K562 (cell line): ENCODE results near the gene RHOC. TPM values are rescaled to one million over a fixed set of nuclear protein-coding genes. Genes with fewer than 3 reads are reported as not detected.

Source experiments
- CEBPB ChIP-seq: fragments of 450-650 bp; IDR thresholded peaks from 2 replicates; pipeline ENCODE4 v1.6.1; 2016; ENCODE audit warnings: missing genetic modification characterization, missing compliant biosample characterization
- CREB1 ChIP-seq, 2 experiments: sonication (generic) in 1 of 2; formaldehyde crosslinking in 1 of 2; IDR thresholded peaks; 2 replicates each; pipeline versions ENCODE4 v1.6.1 to v1.8.0; 2012 to 2022; ENCODE audit warnings: inconsistent platforms in 1 of 2, mild to moderate bottlenecking in 1 of 2, missing genetic modification reagents in 1 of 2, moderate library complexity in 1 of 2
- DNMT1 ChIP-seq: fragments of 450-650 bp; IDR thresholded peaks from 2 replicates; pipeline ENCODE4 v1.6.1; 2016; ENCODE audit warnings: antibody characterized with exemption, mild to moderate bottlenecking
- E2F3 ChIP-seq: fragments of 250-450 bp; sonication (Bioruptor Pico); IDR thresholded peaks from 2 replicates; pipeline ENCODE4 v1.4.0; 2020; ENCODE audit warnings: mild to moderate bottlenecking
- GABPB1 ChIP-seq: sonication (generic); formaldehyde crosslinking; IDR thresholded peaks from 2 replicates; pipeline ENCODE4 v1.8.0; 2022; ENCODE audit warnings: mild to moderate bottlenecking, missing genetic modification reagents
- JUN ChIP-seq, 2 experiments: sonication (generic) in 1 of 2; formaldehyde crosslinking in 1 of 2; IDR thresholded peaks; 2 replicates each; pipeline versions ENCODE4 v1.6.1 to v1.8.0; 2012 to 2022; ENCODE audit warnings: borderline replicate concordance in 2 of 2, mild to moderate bottlenecking in 2 of 2, improper control_type of control experiment in 1 of 2, low read depth in 1 of 2, low read length in 1 of 2, missing genetic modification reagents in 1 of 2
- MTA1 ChIP-seq: fragments of 450-650 bp; IDR thresholded peaks from 2 replicates; pipeline ENCODE4 v1.6.1; 2017; ENCODE audit warnings: borderline replicate concordance
- NONO ChIP-seq, 2 experiments: fragments of 200-400 bp in 1 of 2; fragments of 450-650 bp in 1 of 2; formaldehyde crosslinking in 1 of 2; IDR thresholded peaks; 2 replicates each; pipeline ENCODE4 v1.6.1; 2017; ENCODE audit warnings: low read depth in 2 of 2, mild to moderate bottlenecking in 2 of 2, moderate library complexity in 2 of 2, low read length in 1 of 2
- PKNOX1 ChIP-seq: fragments of 450-650 bp; IDR thresholded peaks from 2 replicates; pipeline ENCODE4 v1.6.1; 2016
- PTBP1 ChIP-seq: fragments of 200-400 bp; formaldehyde crosslinking; IDR thresholded peaks from 2 replicates; pipeline ENCODE4 v1.6.1; 2017; ENCODE audit warnings: low read depth, low read length
- SREBF2 ChIP-seq: sonication (generic); formaldehyde crosslinking; IDR thresholded peaks from 2 replicates; pipeline ENCODE4 v1.4.0; 2020; ENCODE audit warnings: mild to moderate bottlenecking, missing genetic modification reagents
- ZBTB26 ChIP-seq: fragments of 450-650 bp; formaldehyde crosslinking; IDR thresholded peaks from 2 replicates; pipeline ENCODE4 v1.4.0; 2022; ENCODE audit warnings: missing genetic modification characterization
- ZKSCAN1 ChIP-seq: fragments of 150-350 bp; IDR thresholded peaks from 2 replicates; pipeline ENCODE4 v1.6.1; 2016; ENCODE audit warnings: low read depth, low read length
- ZNF140 ChIP-seq: fragments of 250-450 bp; sonication (Bioruptor Pico); IDR thresholded peaks from 2 replicates; pipeline ENCODE4 v1.8.0; 2021; ENCODE audit warnings: moderate library complexity, mild to moderate bottlenecking, inconsistent platforms
- ZNF23 ChIP-seq: fragments of 250-450 bp; sonication (Bioruptor Pico); IDR thresholded peaks from 2 replicates; pipeline ENCODE4 v1.4.0; 2020; ENCODE audit warnings: mild to moderate bottlenecking
- ZNF551 ChIP-seq: fragments of 250-450 bp; sonication (Bioruptor Pico); IDR thresholded peaks from 2 replicates; pipeline ENCODE4 v1.5.0; 2021; ENCODE audit warnings: mild to moderate bottlenecking, moderate library complexity
- ZNF830 ChIP-seq: fragments of 250-450 bp; sonication (Bioruptor Pico); IDR thresholded peaks from 2 replicates; pipeline ENCODE4 v1.5.0; 2021; ENCODE audit warnings: mild to moderate bottlenecking
- polyA plus RNA-seq, 8 experiments: library from polyadenylated mRNA; depleted of rRNA in 4 of 8; stranded (reverse) in 5 of 8; unstranded in 3 of 8; fragments of >200 nt; fragmentation: Nextera tagmentation in 2 of 8; fragmentation: Illumina TruSeq in 1 of 8; extraction: Ambion mirVana in 2 of 8; extraction: Trizol in 1 of 8; gene quantifications; 2 replicates each; pipeline versions ENCODE4 v1.2.1 to v1.2.3, GENCODE V29; 2011 to 2014; ENCODE audit warnings: inconsistent platforms in 1 of 8, missing spikeins in 1 of 8
- total RNA-seq, 7 experiments: library from RNA; depleted of rRNA in 6 of 7; stranded (reverse); fragments of >200 nt in 6 of 7; fragmentation: Illumina TruSeq in 2 of 7; extraction: Trizol in 2 of 7; gene quantifications; 2 replicates each; pipeline versions ENCODE4 v1.2.1 to v1.2.3, GENCODE V29; 2011 to 2021; ENCODE audit warnings: low replicate concordance in 1 of 7
- TF ChIP-seq, protein P1 (sequence below), 2 experiments: fragments of 450-650 bp in 1 of 2; IDR thresholded peaks; 2 replicates each; pipeline ENCODE4 v1.6.1; 2011 to 2017; ENCODE audit warnings: low read depth in 2 of 2, antibody characterized with exemption in 1 of 2, borderline replicate concordance in 1 of 2, low read length in 1 of 2, mild to moderate bottlenecking in 1 of 2, mixed read lengths in 1 of 2; ENCODE audit not compliant: control insufficient read depth in 1 of 2

RHOC gene
- total and polyA plus RNA-seq, 9 of the 15 experiments (the other 6 are each of a cell fraction or from before 2014, with no cell fraction given): 35.2 to 364 (median 204) TPM

DNA sequence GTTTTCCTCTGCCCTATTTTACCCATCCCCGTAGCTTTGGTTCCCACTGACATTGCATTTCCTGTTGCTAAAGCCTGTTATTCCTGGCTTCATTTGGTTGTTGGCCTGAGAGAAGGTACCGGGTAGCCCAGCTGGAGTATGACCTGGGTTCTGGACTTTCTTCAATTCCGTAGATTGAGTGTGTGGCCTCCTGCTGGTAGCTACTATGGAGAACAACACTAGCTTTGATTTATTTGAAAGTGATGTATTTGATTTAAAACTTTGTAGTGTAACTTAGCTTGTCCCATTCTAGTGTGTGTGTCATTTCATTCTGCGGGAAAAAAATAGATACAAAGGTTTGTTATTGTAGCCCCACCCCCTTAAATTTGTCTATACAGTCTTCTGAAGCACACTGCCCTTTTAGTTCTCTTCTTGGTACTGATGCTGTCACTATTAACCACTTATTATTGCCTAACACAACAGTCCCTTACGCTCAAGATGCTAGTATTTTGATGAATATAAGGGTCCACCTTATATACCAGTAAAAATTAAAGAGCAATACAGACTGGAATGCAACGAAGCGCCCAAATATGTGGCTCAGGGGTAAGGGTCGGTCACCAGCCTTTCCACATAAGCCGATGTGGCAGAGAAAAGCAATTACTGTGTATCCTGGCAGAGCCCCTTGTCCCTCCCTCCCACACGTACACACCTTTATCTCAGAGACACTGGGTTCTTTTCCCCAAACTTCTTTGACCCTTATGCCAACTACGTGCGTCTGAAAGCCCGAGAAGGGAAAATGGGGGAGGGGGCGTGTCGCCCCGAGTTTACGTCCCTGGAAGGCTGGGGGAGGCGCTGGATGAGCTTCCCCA, 33.1 kb downstream of the RHOC start (continued):
- peak; percentile 71 for TF ChIP-seq CEBPB (tag)
- TF ChIP-seq SREBF2 (CRISPR knock-in tag): no peak
- no peak for TF ChIP-seq ZKSCAN1
- peak; percentile 46; the same call in 1 of the 2 replicates for TF ChIP-seq MTA1
- no peak for TF ChIP-seq ZNF140 (CRISPR knock-in tag)
- peak; percentile 82 for TF ChIP-seq ZNF551 (CRISPR knock-in tag)
- peak; percentile 47; the same call in 1 of the 2 replicates for TF ChIP-seq ZNF23 (CRISPR knock-in tag)
- no peak for TF ChIP-seq ZBTB26 (CRISPR knock-in tag)
- 0 out of 2 replicates have a peak, but pooled peaks have one; percentile 5 for TF ChIP-seq JUN (IDR thresholded peaks at IDR 0.05; ENCODE audit: borderline replicate concordance, low read depth, low read length)
- TF ChIP-seq JUN (CRISPR knock-in tag; IDR thresholded peaks at IDR 0.05; ENCODE audit: borderline replicate concordance): no peak
- TF ChIP-seq CREB1 (IDR thresholded peaks at IDR 0.05): peak; percentile 40; the same call in 1 of the 2 replicates
- TF ChIP-seq CREB1 (CRISPR knock-in tag; IDR thresholded peaks at IDR 0.05): no peak
- TF ChIP-seq DNMT1: peak; percentile 40; the same call in 1 of the 2 replicates
- TF ChIP-seq ZNF830 (CRISPR knock-in tag): peak; percentile 89; the same call in 1 of the 2 replicates
- 0 out of 4 replicates have a peak, but pooled peaks of 1 of the 2 experiments have one; percentile 56 for TF ChIP-seq NONO (IDR thresholded peaks at IDR 0.05; ENCODE audit: low read depth in 2 of 2, low read length in 1 of 2)
- TF ChIP-seq, protein P1, sequence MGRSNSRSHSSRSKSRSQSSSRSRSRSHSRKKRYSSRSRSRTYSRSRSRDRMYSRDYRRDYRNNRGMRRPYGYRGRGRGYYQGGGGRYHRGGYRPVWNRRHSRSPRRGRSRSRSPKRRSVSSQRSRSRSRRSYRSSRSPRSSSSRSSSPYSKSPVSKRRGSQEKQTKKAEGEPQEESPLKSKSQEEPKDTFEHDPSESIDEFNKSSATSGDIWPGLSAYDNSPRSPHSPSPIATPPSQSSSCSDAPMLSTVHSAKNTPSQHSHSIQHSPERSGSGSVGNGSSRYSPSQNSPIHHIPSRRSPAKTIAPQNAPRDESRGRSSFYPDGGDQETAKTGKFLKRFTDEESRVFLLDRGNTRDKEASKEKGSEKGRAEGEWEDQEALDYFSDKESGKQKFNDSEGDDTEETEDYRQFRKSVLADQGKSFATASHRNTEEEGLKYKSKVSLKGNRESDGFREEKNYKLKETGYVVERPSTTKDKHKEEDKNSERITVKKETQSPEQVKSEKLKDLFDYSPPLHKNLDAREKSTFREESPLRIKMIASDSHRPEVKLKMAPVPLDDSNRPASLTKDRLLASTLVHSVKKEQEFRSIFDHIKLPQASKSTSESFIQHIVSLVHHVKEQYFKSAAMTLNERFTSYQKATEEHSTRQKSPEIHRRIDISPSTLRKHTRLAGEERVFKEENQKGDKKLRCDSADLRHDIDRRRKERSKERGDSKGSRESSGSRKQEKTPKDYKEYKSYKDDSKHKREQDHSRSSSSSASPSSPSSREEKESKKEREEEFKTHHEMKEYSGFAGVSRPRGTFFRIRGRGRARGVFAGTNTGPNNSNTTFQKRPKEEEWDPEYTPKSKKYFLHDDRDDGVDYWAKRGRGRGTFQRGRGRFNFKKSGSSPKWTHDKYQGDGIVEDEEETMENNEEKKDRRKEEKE (IDR thresholded peaks at IDR 0.05; ENCODE audit: borderline replicate concordance in 1 of 2, control insufficient read depth in 1 of 2, low read depth in 2 of 2, low read length in 1 of 2): 0 out of 4 replicates have a peak, but pooled peaks of 1 of the 2 experiments have one; percentile 11
- no peak for TF ChIP-seq GABPB1 (CRISPR knock-in tag)
- no peak for TF ChIP-seq PKNOX1
- no peak for TF ChIP-seq E2F3 (CRISPR knock-in tag)
- no peak for TF ChIP-seq PTBP1
